Activated naive CD8-positive, alpha-beta T cell treated with anti-CD3 and anti-CD28 coated beads, Interleukin-2, amount 50 U/mL, for 24 hours (primary cell): Measurements from ENCODE around the gene CSNK1G2.
A peak's percentile ranks its signal among the peaks of the same experiment; 100 is the strongest.

Source experiments
- ATAC-seq: fragments of 150-1000 bp; cut with Tn5 transposase; one replicate; pipeline ENCODE4 v1.10.0; 2021
- DNase-seq: peaks from one replicate; pipeline ENCODE4 v3.0.0; 2021
- H3K27ac Mint-ChIP-seq: one replicate; pipeline ENCODE4 v1.8.0; 2021; ENCODE audit warnings: mild to moderate bottlenecking, mixed read lengths
- H3K27me3 Mint-ChIP-seq: one replicate; pipeline ENCODE4 v1.8.0; 2021; ENCODE audit warnings: mixed read lengths
- H3K36me3 Mint-ChIP-seq: one replicate; pipeline ENCODE4 v1.8.0; 2021; ENCODE audit warnings: low read depth, mixed read lengths
- H3K4me1 Mint-ChIP-seq: one replicate; pipeline ENCODE4 v1.8.0; 2021; ENCODE audit warnings: mixed read lengths
- H3K4me3 Mint-ChIP-seq: one replicate; pipeline ENCODE4 v1.8.0; 2021; ENCODE audit warnings: mild to moderate bottlenecking, moderate library complexity, mixed read lengths
- H3K9me3 Mint-ChIP-seq: one replicate; pipeline ENCODE4 v1.8.0; 2021; ENCODE audit warnings: mixed read lengths

CSNK1G2 gene

GRCh38 chr19:1941146-1942077 is at the start of gene CSNK1G2:
TSS of gene CSNK1G2 (plus strand) at chr19:1941172. CDS start at chr19:1969773, 28,601 bp downstream.
- Mint-ChIP-seq H3K27me3 (peaks cover 2% of the 10 kb centered on the region), H3K4me1 (peaks cover 30% of the 10 kb centered on the region), H3K36me3 (peaks cover 2% of the 10 kb centered on the region), H3K4me3 (peak within 1 kb of the TSS; percentile 90), H3K27ac (peak within 1 kb of the TSS; percentile 94), H3K9me3 (no peaks in the 10 kb centered on the region)
- ATAC-seq (peak; percentile 38), DNase-seq (no peak)

GRCh38 chr19:1893791-1894190 is 47.2 kb upstream of the CSNK1G2 start:
- Mint-ChIP-seq H3K27me3 (no peaks in the 10 kb centered on the region), H3K9me3 (no peaks in the 10 kb centered on the region), H3K4me1 (peaks cover 37% of the 10 kb centered on the region), H3K4me3 (no peak overlapping the region), H3K27ac (peak overlapping the region; percentile 54), H3K36me3 (peaks cover 4% of the 10 kb centered on the region)
- DNase-seq (no peak), ATAC-seq (no peak)

DNA sequence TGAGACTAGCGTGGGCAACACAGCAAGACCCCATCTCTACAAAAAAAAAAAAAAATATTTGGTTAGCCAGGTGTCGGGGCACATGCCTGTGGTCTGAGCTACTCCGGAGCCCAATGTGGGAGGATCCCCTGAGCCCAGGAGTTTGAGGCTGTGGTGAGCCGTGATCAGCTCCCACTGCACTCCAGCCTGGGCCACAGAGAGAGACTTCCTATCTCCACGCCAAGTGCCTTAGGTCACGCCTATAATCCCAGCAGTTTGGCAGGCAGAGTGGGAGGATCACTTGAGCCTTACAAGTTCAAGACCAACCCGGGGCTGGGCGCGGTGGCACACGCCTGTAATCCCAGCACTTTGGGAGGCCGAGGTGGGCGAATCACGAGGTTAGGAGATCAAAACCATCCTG is 44.5 kb upstream of the CSNK1G2 start:
- Mint-ChIP-seq H3K27ac (peak overlapping the region; percentile 94), H3K27me3 (no peaks in the 10 kb centered on the region), H3K9me3 (no peaks in the 10 kb centered on the region), H3K4me3 (peak overlapping the region; percentile 82), H3K36me3 (peaks cover 4% of the 10 kb centered on the region), H3K4me1 (peaks cover 37% of the 10 kb centered on the region)
- ATAC-seq (no peak), DNase-seq (no peak)

DNA sequence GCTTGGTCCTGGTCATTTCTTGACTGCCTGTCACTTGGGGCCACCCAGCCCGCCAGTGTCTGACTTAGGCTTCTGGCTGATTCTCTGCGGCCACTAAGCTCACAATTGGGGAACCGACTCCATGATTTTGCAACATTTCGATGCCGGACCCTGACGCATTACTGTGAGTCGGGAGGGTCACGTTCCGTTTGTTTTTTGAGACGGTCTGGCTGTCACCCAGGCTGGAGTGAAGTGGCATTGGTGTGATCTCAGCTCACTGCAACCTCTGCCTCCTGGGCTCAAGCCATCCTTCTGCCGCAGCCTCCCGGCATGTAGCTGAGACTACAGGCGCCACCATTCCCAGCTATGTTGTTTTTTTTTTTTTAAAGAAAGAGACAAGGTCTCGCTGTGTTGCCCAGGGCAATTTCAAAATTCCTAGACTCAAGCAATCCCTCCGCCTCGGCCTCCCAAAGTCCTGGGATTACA is 39.0 kb upstream of the CSNK1G2 start:
- Mint-ChIP-seq H3K36me3 (peaks cover 7% of the 10 kb centered on the region), H3K27me3 (no peaks in the 10 kb centered on the region), H3K4me3 (no peak overlapping the region), H3K9me3 (no peaks in the 10 kb centered on the region), H3K4me1 (peaks cover 37% of the 10 kb centered on the region), H3K27ac (no peak overlapping the region)
- DNase-seq (no peak), ATAC-seq (no peak)

- Mint-ChIP-seq H3K4me3 (no peak overlapping the region), H3K4me1 (peaks cover 31% of the 10 kb centered on the region), H3K27ac (peak overlapping the region; percentile 56), H3K27me3 (no peaks in the 10 kb centered on the region), H3K9me3 (no peaks in the 10 kb centered on the region), H3K36me3 (peaks cover 4% of the 10 kb centered on the region)
- ATAC-seq (no peak), DNase-seq (no peak)
Measured at GRCh38 chr19:1902923-1903322, 38.0 kb upstream of the CSNK1G2 start.

- Mint-ChIP-seq H3K4me3 (peak overlapping the region; percentile 91), H3K27ac (peak overlapping the region; percentile 80), H3K9me3 (no peaks in the 10 kb centered on the region), H3K36me3 (peaks cover 4% of the 10 kb centered on the region), H3K4me1 (peaks cover 43% of the 10 kb centered on the region), H3K27me3 (no peaks in the 10 kb centered on the region)
- DNase-seq (no peak), ATAC-seq (no peak)
Measured at GRCh38 chr19:1904860-1905109, 36.2 kb upstream of the CSNK1G2 start.

GRCh38 chr19:1905110-1905862 is 35.7 kb upstream of the CSNK1G2 start, which contains the start of the genes ADAT3 and SCAMP4:
TSS of gene ADAT3 (plus strand) at chr19:1905399. CDS start at chr19:1912048, 6,649 bp downstream.
TSS of gene SCAMP4 (plus strand) at chr19:1905399. CDS start at chr19:1915020, 9,621 bp downstream.
- Mint-ChIP-seq H3K36me3 (peaks cover 4% of the 10 kb centered on the region), H3K27ac (peak within 1 kb of the TSS; percentile 91), H3K9me3 (no peaks in the 10 kb centered on the region), H3K4me1 (peaks cover 48% of the 10 kb centered on the region), H3K27me3 (no peaks in the 10 kb centered on the region), H3K4me3 (peak within 1 kb of the TSS; percentile 91)
- DNase-seq (peak; percentile 99), ATAC-seq (peak; percentile 97)

GRCh38 chr19:1905863-1906375 is 35.1 kb upstream of the CSNK1G2 start:
- H3K36me3 Mint-ChIP-seq: peaks cover 4% of the 10 kb centered on the region
- H3K4me1 Mint-ChIP-seq: peaks cover 49% of the 10 kb centered on the region
- H3K27me3 Mint-ChIP-seq: no peaks in the 10 kb centered on the region
- H3K9me3 Mint-ChIP-seq: no peaks in the 10 kb centered on the region
- H3K27ac Mint-ChIP-seq: peak overlapping the region; percentile 91
- DNase-seq: no peak
- ATAC-seq: no peak
- peak overlapping the region; percentile 91 for H3K4me3 Mint-ChIP-seq

GRCh38 chr19:1906985-1907562 is 33.9 kb upstream of the CSNK1G2 start:
- ATAC-seq (no peak), DNase-seq (no peak)
- no peaks in the 10 kb centered on the region for H3K27me3 Mint-ChIP-seq
- H3K4me1 Mint-ChIP-seq: peaks cover 49% of the 10 kb centered on the region
- no peak overlapping the region for H3K27ac Mint-ChIP-seq
- H3K9me3 Mint-ChIP-seq: no peaks in the 10 kb centered on the region
- H3K4me3 Mint-ChIP-seq: peak overlapping the region; percentile 32
- peaks cover 4% of the 10 kb centered on the region for H3K36me3 Mint-ChIP-seq

- ATAC-seq: no peak
- H3K4me1 Mint-ChIP-seq: peaks cover 49% of the 10 kb centered on the region
- no peak overlapping the region for H3K27ac Mint-ChIP-seq
- no peaks in the 10 kb centered on the region for H3K9me3 Mint-ChIP-seq
- no peak for DNase-seq
- no peak overlapping the region for H3K4me3 Mint-ChIP-seq
- no peaks in the 10 kb centered on the region for H3K27me3 Mint-ChIP-seq
- peaks cover 4% of the 10 kb centered on the region for H3K36me3 Mint-ChIP-seq
Measured at GRCh38 chr19:1907563-1908363, 33.2 kb upstream of the CSNK1G2 start.

DNA sequence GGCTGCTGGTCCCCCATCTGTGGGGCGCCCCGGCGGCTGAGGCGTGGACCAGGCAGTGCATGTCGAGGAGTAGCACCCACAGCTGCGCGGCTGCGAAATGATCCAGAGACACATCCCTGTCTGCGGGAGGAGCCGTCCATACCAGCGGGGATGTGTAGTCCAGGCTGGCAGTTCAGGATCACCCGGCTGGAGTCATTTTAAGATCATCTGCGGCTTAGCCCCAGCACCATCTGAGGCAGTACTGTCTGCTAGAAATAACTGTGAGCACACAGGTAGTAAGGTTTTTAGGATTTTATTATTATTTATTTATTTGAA is 32.7 kb upstream of the CSNK1G2 start:
- H3K36me3 Mint-ChIP-seq: peaks cover 7% of the 10 kb centered on the region

GRCh38 chr19:1909761-1910080 is 31.3 kb upstream of the CSNK1G2 start:
- Mint-ChIP-seq H3K36me3 (peaks cover 7% of the 10 kb centered on the region), H3K4me3 (no peak overlapping the region), H3K4me1 (peaks cover 32% of the 10 kb centered on the region), H3K27me3 (no peaks in the 10 kb centered on the region), H3K9me3 (no peaks in the 10 kb centered on the region), H3K27ac (no peak overlapping the region)
- ATAC-seq (no peak), DNase-seq (no peak)

More for the DNA sequence above, 32.7 kb upstream of the CSNK1G2 start:
- no peak overlapping the region for H3K27ac Mint-ChIP-seq
- ATAC-seq (no peak), DNase-seq (no peak)
- H3K4me1 Mint-ChIP-seq: peaks cover 43% of the 10 kb centered on the region
- no peaks in the 10 kb centered on the region for H3K27me3 Mint-ChIP-seq
- H3K4me3 Mint-ChIP-seq: no peak overlapping the region
- no peaks in the 10 kb centered on the region for H3K9me3 Mint-ChIP-seq

GRCh38 chr19:1910177-1910576 is 30.8 kb upstream of the CSNK1G2 start:
- Mint-ChIP-seq H3K36me3 (peaks cover 7% of the 10 kb centered on the region), H3K4me3 (no peak overlapping the region), H3K9me3 (no peaks in the 10 kb centered on the region), H3K4me1 (peaks cover 29% of the 10 kb centered on the region), H3K27me3 (no peaks in the 10 kb centered on the region), H3K27ac (no peak overlapping the region)
- no peak for ATAC-seq
- no peak for DNase-seq

GRCh38 chr19:1911098-1911497 is 29.9 kb upstream of the CSNK1G2 start:
- Mint-ChIP-seq H3K27me3 (no peaks in the 10 kb centered on the region), H3K9me3 (no peaks in the 10 kb centered on the region), H3K27ac (no peak overlapping the region), H3K4me1 (peaks cover 24% of the 10 kb centered on the region), H3K36me3 (peaks cover 3% of the 10 kb centered on the region), H3K4me3 (no peak overlapping the region)
- no peak for ATAC-seq
- DNase-seq: no peak
